NK-92 (cell line): ENCODE data around the gene UVSSA.
"Not testable (repeated sequence)": the region's sequence is repeated elsewhere in the genome, so short reads cannot be mapped to it uniquely, and the experiment has no call there.

Source experiments
- DNase-seq: peaks from one replicate; lab custom pipeline; 2025; ENCODE audit not compliant: unreplicated experiment; lab: John Stamatoyannopoulos, UW

UVSSA gene

GRCh38 chr4:1330761-1331590 is 16.0 kb upstream of the UVSSA start:
- no peak for DNase-seq

DNA sequence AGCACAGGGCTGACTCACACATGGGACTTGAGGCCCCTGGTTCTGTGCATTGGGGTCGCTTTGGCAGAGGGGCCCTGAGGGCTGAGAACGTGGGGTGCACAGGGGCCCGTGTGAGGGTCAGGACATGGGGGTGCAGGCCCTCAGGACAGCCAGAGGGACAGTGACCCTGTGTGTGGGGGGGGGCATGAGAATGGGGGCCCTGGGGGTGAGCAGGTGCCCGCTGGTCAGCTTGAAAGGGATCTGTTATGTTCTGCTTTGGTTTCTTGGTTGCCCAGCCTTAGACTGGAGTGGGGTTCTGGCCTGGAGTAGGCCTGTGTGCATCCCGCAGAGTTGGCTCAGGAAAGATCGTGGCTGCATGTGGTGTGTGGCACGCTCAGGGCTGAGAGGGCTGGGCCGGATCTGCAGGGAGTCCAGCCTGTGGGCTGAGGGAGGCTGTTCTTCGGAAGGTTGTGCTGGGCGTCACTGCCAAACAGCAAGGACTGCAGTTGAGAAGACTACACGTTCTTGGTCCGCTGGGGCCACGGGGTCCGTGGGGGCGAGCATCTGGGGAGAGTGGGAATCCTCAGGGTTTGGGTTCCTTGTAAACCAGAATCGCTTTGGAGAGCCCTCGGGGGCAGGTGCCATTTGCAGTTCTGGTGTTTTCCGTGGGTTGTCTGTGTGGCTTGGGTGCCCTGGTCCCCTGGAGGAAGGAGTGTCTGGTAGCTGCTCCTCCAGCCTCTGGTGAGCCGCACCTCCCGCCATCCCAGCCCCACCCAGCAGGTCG is 15.2 kb upstream of the UVSSA start:
- no peak for DNase-seq

DNA sequence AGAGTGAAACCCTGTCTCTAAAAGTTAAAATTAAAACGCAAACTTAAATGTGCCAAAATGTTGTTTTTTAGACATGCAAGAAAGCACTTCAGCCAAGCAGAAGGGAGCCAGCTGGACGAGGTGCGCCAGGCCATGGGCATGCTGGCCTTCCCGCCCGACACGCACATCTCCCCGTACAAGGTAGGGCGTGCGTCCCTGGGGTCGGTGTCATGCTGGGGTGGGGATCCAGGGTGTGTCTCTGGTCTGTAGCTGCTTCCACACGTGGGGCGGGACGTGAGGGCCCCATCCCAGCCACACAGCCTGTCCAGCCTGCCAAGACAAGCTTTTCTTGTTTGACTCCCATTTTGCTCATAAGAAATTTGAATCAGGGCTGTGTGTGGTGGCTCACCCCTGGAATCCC is 14.3 kb upstream of the UVSSA start:
- no peak for DNase-seq

DNA sequence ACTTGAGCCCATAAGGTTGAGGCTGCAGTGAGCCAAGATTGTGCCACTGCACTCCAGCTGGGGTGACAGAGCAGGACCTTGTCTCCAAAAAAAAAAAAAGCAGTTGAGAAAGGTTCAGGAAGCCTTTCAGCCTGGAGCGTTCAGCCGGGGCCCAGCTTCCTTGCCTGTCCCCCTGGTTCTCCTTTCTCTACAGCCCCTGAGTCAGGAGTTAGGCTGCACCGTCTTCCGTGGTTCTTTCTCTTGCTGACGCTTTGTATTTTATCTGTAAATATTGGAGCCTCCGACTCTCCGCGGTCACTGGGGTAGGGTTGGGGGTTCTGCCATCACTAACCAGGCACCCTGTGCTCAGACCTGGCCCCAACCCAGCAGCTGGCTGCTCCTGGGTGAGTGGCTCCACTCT is 13.8 kb upstream of the UVSSA start:
- DNase-seq: no peak

GRCh38 chr4:1333851-1334578 is 13.0 kb upstream of the UVSSA start:
- DNase-seq: not testable (repeated sequence)

DNA sequence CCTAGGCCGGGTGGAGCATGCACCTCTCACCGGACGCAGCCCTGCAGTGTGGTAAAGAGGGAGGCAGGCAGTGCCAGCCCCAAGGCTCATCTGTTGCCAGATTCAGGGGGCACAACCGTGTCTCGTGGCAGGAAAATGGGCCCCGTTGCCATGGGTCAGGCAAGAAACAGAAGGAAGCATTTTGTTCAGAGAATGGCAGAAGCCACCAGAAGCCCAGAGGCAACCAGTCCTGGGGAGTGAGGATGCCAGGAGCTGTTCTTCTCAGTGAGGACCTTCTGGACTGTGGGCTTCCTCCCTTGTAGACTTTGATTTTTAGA is 12.5 kb upstream of the UVSSA start:
- DNase-seq: no peak

- DNase-seq: not testable (repeated sequence)
Measured at GRCh38 chr4:1335193-1335883, 11.7 kb upstream of the UVSSA start.

DNA sequence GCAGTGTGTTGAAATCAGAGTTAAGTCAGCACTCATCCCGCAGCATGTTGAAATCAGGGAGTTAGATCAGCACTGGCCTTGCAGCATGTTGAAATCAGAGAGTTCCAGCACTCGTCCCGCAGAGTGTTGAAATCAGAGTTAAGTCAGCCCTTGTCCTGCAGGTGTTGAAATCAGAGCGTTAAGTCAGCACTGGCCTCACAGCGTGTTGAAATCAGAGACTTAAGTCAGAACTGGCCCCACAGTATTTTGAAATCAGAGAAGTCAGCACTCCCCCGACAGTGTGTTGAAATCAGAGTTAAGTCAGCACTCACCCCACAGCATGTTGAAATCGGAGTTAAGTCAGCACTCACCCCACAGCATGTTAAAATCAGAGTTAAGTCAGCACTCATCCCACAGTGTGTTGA is 10.9 kb upstream of the UVSSA start:
- DNase-seq: no peak

GRCh38 chr4:1337376-1337831 is 9.6 kb upstream of the UVSSA start:
- no peak for DNase-seq

DNA sequence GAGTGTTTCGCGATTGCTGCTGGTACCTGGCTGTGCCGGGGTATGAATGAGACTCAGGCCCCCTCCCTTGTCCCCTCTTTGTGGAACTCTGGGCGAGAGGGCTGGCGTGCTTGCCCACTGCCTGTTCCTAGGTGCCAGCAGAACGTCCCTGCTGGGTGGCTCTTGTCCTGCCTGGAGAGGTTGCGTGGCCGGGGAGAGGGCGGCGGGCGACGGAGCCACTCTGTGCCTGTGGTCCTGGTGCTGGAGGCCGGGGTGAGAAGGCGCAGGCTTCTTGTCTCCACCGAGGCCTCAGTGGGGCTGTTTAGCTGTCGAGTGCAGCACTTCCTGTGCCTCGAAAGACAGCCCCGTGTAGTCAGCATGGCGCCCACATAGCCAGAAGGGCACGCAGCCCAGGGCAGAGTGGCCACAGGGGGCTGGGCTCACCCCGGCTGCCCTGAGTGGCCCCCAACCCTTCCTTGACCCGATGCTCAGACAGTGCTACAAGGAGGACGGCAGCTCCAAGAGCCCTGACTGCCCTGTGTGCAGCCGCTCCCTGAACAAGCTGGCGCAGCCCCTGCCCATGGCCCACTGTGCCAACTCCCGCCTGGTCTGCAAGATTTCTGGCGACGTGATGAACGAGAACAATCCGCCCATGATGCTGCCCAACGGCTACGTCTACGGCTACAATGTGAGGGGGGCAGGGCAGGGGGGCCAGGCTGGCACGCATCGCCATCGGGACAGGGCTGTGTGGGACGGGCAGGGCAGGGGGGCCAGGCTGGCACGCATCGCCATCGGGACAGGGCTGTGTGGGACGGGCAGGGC is 8.9 kb upstream of the UVSSA start:
- no peak for DNase-seq

GRCh38 chr4:1338752-1339414 is 8.1 kb upstream of the UVSSA start:
- DNase-seq: no peak

DNA sequence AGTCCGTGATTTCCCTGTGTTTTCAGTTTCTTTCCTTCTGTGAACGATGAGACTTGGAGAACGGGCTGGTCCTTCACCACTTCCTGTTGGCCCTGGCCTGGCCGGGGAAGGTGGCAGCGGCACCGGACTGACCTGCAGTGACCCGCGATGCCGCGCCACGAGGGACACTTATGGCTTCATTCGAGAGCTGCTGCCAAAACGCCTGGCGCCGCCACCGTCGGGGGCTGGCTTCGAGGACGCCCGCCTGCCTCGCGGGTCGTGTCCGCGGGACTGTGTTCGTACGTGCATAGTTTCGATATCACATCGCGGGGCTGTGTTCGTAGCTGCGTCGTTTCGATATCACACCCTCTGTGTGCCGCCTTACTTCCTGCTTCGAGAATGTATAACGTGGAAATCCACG is 7.5 kb upstream of the UVSSA start:
- DNase-seq: no peak

DNA sequence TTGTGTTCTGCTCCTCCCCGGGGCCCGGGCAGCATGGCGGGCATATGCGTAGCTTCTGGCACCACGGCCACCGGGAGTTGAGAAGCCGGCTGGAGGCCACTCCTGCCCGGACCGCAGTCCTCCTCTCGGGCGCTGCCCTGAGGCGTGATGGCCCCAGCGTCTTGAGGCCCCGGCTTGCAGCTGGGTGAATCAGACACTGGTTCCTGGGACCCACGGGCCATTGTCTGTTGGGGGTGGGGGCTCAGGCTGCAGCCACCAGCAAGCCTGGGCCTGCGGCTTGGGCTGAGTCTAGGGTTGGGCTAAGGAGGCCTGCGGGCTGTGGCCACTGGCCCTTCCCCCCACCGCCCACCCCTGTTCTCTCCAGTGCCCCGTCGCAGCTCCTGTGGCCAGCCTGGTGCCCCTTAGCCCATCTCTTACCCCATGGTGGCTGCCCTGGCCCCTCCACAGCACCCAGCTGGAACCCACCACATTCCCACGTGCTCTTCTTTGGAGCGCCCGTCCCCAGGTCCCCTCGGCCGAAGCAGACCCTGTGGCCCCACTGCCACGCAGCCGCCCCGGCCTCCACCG is 6.7 kb upstream of the UVSSA start:
- no peak for DNase-seq

GRCh38 chr4:1340861-1341260 is 6.1 kb upstream of the UVSSA start:
- no peak for DNase-seq

DNA sequence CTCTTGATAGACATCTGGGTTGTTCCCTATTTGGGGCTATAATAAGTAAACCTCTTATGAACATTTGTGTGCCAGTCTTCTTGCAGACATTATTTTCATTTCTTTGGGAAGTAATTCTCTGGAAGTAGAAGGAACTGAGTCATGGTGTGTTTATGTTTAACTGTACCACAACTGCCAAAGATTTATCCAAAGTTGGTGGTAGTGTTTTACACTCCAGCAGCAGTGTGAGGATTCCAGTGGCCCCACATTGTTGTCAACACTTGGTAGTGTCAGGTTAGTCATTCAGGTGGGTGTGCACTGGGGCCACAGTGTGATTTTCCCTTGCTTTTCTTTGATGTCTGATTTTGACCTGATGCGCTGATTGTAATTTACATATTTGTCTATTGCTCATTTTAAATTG is 5.0 kb upstream of the UVSSA start:
- DNase-seq: no peak

DNA sequence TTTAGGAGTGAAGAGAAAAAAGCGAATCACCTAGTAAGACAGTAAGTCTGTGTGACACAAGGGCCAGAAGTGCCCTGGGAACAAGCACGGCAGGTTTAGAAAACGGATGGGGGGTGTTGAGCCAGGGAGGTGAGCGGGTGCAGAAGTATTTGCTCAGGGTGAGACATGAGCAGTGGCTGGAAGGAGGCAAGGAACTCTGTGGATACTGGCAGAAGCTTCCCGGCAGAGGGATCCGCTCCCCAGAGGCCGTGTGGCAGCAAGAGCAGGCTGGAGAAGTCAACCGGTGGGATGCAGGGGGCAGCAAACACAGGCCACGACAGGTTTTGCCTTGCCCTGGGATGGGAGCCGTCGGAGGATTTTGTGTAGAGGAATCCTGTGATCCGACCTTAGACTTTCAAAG is 2.3 kb upstream of the UVSSA start:
- no peak for DNase-seq

- DNase-seq: no peak
Measured at GRCh38 chr4:1345903-1346780, 866 bp upstream of the UVSSA start.

- DNase-seq: no peak
Measured at GRCh38 chr4:1347410-1347864, 429 bp downstream of the UVSSA start.
